Hematopoietic multipotent progenitor cell treated with erythropoietin and hydrocortisone succinate and interleukin-3 and kit ligand, for 4 days (in vitro differentiated cells): Measurements from ENCODE around the gene DGKB.
"Not testable (repeated sequence)": the region's sequence is repeated elsewhere in the genome, so short reads cannot be mapped to it uniquely, and the experiment has no call there.

ENCODE experiments used
- DNase-seq: peaks from one replicate; pipeline ENCODE4 v3.0.0-alpha.2; 2015

Gene DGKB

GRCh38 chr7:14351167-14351566 lies 551.4 kb downstream of the DGKB start:
- no peak for DNase-seq

DNA sequence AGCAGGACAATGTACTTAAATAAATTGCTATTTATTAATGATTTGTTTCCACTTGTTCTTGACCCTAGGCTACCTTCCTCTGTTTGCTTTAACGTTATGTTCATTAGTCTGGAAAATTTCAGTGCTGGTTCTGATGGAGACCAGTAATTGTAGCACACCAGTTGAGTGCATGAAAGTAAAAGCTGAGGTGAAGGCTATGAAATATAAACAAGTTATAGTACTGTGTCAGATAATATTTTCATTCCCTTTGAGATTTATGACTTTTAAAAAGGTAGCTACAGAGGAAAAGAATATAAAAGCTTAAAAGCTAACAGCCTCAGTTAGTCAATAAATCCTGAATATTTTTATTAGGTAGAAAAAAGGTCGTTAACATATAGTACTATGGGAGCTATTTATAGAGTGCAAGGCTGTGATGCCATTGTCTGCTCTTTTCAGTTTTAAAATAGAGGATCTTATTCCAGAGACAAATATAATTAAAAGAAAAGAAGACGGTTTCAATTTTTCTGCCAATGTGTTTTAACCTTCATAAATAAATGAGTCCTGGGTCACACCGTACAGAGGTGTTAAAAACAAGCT lies 561.3 kb downstream of the DGKB start:
- DNase-seq, result no peak

GRCh38 chr7:14340393-14341074 lies 562.0 kb downstream of the DGKB start:
- no peak for DNase-seq

DNA sequence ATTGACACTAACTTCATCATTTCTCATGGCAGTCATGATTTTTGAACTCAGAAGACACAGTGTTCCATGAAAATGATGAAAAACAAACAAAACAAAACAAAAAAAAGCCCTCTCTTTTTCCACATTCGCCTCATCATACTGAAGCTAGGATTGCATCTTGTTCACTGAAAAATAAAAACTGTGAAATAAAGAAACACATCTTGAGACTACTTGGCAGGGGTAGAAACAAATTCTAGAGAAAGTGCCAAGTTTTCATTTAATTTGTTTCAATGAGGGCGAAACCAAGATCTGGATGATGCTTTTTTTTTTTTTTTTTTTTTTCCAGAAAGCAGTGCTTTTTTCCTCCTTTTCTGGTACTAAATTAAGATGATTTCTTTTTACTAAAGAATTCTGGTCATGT lies 562.7 kb downstream of the DGKB start:
- DNase-seq, result no peak

DNA sequence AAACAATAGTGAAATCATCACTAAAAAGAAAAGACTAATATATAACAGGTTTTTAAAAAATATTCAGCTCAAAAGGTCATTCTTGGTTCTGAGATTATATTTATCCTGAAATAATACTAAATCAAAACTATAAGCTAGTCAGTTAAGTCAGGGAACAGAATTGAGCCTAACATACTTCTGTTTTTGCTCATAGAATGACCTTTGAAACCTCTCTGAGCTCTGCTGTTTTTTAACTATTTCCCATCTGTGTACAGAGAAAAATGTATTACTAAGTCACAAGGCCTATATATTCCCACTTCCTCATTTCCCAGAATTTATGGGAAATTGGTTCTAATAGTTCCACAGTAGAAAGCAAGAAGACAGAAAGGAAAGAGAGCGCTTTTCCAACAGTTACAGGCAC lies 566.3 kb downstream of the DGKB start:
- DNase-seq, result no peak

- no peak for DNase-seq
Measured at GRCh38 chr7:14332155-14332554, 570.4 kb downstream of the DGKB start.

DNA sequence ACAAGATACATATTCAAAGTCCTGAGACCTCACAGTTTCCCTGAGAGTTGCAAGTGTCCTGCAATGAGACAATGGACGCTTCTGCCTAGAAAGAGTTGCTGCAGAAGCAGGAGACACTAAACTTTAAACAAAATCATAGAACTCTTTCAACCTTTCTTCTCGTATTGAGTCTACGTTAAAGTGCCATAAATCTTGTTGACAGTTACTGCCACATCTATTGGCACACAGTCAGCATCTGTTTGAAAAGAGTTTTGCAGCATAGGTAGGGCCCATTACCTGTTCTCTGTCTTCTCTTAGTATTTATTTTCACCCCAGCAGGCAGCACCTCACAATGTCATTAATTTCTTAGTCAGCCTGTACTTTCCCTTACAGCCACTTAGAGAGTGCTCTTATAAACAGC lies 577.8 kb downstream of the DGKB start:
- DNase-seq, result no peak

DNA sequence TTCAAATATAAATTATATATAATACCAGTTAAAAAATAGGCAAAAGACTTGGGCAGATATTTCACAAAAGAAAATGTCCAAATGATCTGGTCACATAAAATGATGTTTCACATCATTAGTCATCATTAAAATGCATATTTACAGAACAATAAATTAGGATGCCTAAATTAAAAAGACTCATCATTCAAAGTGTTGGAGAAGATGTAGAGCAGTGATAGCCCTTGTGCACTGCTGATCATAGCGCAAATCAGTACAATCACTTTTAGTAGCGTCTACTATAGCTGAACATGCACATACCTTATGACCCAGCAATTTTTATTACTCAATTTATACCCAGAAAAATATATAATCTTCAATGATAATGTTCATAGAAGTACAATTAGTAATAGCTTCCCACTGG lies 579.8 kb downstream of the DGKB start:
- DNase-seq, result no peak

DNA sequence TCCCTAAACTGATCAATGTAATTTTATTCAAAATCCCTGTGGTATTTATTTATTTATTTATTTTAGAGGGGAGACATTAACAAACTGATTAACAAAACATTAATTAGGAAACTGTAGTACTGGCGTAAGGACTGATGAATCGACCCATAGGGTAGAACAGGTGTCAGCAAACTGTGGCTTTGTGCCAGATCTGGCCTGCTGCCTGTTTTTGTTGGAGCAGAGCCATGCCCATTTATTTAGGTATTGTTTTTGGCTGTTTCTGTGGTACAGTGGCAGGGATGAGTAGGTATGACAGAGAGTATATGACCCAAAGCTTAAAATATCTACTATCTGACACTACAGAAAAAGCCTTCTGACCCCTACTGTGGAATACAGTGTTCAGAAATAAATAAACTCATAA lies 580.6 kb downstream of the DGKB start:
- DNase-seq, result no peak

DNA sequence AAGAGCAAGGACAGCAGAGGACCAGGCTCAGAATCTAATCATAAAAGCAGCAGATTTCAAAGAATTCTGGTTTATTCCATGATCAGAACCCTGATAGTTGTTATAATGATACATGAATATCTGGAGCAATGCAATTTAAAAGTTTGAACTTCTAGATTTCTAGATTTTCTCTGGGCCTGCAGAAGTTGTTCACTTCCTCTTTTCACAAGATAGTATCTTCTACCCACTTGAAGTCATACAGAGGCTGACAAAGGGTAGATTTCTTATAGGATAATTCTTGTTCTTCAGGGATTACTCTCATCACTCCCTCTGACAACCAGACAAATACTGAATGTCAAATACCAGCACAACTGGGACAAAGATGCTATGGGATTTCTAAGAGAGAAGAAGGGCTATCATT lies 593.1 kb downstream of the DGKB start:
- DNase-seq, result peak; percentile 24

- no peak for DNase-seq
Measured at GRCh38 chr7:14305233-14305866, 597.2 kb downstream of the DGKB start.

- no peak for DNase-seq
Measured at GRCh38 chr7:14303536-14303935, 599.0 kb downstream of the DGKB start.

- DNase-seq, result no peak
Measured at GRCh38 chr7:14294637-14295036, 607.9 kb downstream of the DGKB start.

DNA sequence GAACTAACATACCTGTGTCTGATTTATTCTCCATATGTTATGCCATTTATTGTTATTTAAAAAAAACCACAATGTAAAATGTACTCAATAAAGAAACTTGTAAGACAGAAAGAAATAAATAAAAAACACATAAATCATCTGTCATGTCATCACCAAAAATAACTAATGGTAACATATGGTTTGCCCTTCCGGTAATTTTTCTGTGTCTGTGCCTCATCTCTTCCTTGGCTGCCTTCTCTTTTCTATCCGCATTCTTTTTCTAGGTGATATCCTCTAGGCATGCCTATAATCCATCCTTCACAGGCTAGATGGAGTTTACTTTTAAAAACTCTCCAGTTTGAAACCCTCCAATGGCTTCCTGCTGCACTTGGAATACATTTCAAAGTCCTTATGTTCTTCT lies 609.1 kb downstream of the DGKB start:
- no peak for DNase-seq

- no peak for DNase-seq
Measured at GRCh38 chr7:14292737-14293136, 609.8 kb downstream of the DGKB start.

DNA sequence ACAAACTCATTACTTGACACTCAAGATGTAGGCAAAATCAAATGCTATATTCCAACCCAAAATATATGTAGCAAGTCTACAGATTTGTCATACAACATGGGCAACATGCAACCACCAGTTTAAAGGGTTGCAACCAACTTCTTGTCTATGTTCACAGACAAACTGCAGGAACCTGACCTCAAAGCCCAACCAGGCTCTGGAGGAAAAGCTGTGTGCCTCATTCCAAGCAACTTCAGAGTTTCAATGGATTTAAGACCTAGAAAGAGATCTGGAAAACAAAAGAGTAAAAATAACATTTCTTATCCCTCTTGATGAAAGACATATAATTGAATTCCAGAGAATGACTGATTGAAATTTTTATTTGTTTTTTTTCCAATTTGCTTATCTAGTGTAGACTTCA lies 612.6 kb downstream of the DGKB start:
- DNase-seq, result no peak

GRCh38 chr7:14288701-14289100 lies 613.9 kb downstream of the DGKB start:
- DNase-seq, result no peak

- DNase-seq, result no peak
Measured at GRCh38 chr7:14287398-14287797, 615.2 kb downstream of the DGKB start.

DNA sequence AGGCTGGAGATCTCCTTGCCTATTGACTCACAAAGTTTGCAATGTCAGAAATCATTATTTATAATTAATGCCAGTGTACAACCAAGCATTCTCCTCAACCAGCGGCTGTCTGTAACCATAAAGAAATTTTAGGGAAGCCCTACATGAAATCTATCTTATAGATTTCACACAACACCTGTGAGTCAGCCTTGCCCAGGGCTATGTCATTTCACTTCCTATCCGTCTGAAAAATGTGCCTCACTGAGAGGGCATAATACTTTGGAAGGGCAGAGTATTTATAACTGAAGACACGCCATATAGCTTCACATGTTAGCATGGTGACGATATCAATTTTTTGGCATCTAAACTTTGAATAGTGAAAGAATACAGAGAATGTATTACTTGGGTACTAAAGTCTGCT lies 616.5 kb downstream of the DGKB start:
- DNase-seq, result no peak

GRCh38 chr7:14279065-14279871 lies 623.3 kb downstream of the DGKB start:
- not testable (repeated sequence) for DNase-seq

GRCh38 chr7:14275356-14275755 lies 627.2 kb downstream of the DGKB start:
- no peak for DNase-seq

- DNase-seq, result no peak
Measured at GRCh38 chr7:14271441-14271840, 631.1 kb downstream of the DGKB start.

GRCh38 chr7:14270099-14270498 lies 632.5 kb downstream of the DGKB start:
- no peak for DNase-seq

GRCh38 chr7:14260011-14260410 lies 642.5 kb downstream of the DGKB start:
- DNase-seq, result no peak
